HG03520 (cell line): ENCODE results near the gene CCM2.
"Not testable (repeated sequence)": the region's sequence is repeated elsewhere in the genome, so short reads cannot be mapped to it uniquely, and the experiment has no call there.

ENCODE experiments used
- ATAC-seq: cut with Tn5 transposase; IDR thresholded peaks from one replicate; pipeline ENCODE4 v1.9.1; 2021; ENCODE audit warnings: mild to moderate bottlenecking, moderate library complexity; ENCODE audit not compliant: unreplicated experiment

CCM2 gene

DNA sequence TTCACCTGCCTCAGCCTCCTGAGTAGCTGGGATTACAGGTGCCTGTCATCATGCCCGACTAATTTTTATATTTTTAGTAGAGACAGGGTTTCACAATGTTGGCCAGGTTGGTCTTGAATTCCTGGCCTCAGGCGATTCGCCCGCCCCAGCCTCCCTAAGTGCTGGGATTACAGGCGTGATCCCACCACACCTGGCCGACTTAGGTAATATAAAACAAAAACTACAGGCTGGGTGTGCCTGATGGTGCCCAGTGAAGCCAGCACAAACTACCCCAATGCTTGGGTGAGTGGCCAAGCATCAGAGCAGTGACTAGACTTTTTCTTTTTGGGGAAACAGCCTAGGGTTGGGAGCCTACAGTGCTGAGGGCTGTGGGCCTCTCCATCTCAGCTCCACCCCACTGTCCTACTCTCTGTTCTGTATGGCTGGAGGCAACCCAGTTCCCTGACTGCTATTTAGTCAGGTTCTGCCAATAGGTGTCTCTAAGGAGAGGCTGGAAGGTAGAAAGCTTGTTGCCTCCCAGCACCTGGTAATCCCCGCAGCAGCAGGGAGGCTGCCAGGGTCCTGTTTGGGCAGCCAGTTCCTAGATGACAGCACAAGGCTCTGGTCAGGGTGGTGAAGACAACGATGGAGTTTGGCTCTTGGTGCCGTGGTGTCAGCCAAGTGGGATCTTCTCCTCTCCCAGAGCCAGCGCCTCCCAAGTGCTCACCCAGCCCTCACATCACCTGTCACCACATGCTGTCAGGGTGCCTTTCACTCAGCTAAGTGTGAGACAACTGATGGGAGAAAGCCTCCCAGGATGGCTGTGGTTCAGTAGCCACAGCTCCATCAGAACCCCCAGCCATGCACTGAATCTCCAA lies 99.2 kb downstream of the CCM2 start:
- ATAC-seq = no peak

DNA sequence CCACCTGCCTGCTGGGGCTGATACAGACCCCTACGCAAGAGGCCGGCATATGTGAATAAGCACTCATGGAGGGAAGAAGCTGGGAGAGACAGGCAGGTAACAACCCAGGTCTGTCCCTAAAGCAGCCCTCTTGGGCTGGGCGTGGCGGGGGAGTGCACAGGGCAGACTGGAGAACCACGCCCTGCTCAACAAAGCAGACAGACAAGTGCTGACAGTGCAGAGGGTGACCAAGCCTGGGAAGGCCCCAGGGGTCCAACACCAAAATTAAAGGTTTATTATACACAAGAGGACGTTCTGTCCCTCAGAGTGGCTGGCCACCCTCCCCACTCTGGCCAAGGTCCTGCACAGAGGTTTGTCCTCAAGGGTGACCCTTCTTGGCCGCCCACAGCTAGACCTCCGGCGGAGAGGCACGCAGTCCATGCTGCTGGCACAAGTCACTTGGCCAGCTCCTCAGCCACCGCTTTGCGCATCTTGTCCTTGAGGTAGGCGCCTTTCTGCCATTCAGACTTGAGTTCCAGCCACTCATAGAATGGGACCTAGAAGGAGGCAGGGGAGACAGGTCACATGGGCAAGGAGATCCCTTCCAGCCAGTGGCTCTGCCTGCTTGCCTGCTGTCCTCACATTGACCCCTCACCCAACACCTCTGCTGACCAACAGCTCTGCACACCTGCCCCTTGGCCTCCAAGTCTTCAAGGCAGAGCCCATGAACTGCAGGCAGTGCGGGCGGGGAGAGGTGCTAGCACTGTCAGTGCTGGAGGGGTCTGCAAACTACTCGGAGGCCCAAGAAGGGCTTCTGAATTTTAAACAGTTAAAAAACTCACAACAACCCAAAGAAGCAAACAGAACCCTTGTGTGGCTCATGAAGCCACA lies 100.1 kb downstream of the CCM2 start:
- no peak for ATAC-seq

DNA sequence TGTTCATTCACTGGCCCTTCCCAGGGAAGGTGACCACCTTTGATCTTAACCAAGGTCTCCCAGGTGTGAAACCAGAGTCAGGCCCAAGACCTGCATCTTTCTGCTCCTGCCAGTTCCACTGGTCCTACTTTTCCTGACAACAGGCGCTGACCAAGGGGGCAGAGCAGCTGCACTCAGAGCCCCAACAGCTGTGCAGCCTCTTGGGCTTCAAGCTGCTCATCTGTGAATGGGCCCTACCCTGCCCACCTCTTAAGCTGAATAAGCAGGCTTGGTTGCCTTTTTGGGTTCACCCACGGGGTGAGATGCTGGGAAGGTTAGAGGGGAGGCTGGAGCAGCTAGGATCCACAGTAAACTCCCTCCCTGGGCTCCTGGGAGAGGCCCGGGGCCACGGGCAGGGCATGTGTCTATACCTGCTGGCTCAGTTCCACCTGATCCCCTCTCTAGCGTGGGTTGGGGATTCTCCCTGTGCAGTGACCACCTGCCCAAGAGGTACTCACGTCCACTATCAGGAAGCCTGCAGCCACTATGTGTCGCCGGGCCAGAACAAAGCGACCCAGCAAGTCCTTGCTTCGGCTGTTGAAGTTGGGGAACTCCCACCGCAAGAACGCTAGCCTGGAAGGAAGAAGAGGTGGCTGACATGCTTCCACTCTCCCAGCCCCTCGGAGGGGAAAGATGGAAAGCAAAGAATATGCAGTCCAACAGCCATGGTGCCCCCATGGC lies 100.9 kb downstream of the CCM2 start:
- no peak for ATAC-seq

DNA sequence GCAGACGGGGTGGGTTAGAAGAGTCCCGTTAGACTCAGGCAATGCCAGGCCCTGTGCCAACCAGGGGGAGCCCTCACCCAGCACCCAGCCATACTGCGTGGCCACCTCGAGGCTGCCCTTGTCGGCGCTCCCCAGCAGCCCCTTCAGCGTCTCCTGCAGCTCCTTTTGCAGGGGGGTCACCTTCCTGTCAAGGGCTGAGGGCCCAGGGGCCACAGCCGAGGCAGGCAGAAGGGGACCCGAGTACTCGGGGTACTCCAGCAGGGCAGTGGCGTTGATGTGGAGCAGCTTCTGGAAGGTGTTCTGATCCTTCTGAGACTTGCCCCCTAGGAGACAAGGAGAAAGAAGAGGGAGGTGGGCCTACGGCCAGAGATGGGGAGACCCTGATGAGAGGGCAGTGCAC lies 101.7 kb downstream of the CCM2 start:
- no peak for ATAC-seq

DNA sequence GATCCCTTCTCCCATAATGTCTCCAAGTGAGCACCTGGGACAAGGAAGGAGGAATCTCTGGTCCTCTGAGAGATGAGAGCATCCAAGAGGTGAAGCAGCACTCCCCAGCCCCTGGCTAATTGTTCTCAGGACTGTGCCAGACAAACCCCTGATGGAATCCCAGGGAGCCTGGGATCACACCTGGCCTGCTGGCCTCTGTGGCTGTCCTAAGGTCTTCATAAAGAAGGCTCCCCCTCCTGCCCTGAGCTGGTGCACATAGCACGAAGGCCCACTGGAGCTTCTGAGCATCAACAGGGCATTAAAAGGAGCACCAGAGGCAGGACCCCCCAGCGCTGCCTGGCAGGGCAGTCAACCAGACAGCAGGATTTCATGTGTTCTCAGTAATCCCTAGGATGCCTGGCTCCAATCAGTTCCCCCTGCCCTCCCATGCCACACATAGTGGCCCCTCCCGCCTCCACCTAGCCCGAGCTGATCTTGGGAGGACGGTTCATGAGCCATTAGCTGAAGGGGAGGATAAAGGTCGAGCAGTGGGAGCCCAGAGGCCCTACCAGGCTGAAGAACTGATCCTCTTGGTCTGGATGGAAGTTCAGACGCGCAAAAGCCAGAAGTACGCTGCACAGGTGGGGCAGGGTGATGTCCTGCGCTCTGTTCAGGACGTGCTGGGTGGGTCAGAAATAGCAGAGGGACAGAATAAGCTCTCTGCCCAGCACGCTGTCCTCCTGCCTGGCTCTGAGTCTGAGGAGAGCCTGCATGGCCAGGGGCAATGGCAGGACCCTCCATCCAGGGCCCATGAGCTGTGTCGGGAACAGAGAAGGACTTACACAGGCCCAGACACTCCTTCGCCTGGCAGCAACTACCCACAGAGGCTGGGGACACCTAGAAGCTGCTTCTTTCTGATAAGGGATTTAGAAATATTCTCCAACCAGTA lies 103.0 kb downstream of the CCM2 start:
- ATAC-seq = no peak

DNA sequence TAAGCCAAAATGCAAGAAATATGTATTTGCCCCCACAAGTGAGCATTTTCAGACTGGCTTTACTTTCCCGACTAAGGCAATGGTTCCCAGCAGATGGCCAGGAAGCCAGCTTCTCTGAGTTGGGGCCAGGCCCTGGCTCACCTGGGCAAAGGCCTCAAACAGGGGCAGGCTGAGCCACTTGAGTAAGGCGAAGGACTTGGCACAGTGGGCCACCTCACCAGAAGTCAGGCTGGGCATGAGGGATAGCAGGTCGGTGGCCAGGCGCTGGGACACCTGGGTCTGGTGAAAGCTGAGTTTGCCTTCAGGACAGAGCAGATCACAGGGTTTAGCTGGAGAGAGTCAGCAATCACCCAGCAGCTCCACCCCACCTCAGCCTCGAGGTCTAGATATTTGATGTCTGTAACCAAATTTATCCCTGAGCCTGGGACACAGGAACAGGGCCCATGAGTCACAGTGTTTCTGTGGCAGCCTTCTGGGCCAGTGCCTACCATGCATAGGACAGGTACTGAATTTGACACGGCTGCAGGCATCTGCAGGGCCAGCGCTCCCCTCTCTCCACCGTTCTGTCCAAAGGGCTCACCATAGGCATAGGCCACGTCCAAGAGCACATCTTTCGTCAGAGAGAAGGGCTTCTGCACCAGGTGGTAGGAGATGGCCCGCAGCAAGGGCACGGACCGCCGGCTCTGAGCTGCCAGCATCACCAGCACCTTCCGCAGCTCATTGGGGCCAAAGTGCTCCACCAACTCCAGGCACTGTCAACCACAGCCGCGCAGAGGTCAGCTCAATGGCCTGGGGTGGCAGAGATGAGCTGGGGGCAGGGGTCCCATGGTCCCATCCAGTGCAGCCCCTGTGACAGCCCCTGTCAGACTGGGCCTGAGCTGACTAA lies 104.2 kb downstream of the CCM2 start:
- no peak for ATAC-seq

DNA sequence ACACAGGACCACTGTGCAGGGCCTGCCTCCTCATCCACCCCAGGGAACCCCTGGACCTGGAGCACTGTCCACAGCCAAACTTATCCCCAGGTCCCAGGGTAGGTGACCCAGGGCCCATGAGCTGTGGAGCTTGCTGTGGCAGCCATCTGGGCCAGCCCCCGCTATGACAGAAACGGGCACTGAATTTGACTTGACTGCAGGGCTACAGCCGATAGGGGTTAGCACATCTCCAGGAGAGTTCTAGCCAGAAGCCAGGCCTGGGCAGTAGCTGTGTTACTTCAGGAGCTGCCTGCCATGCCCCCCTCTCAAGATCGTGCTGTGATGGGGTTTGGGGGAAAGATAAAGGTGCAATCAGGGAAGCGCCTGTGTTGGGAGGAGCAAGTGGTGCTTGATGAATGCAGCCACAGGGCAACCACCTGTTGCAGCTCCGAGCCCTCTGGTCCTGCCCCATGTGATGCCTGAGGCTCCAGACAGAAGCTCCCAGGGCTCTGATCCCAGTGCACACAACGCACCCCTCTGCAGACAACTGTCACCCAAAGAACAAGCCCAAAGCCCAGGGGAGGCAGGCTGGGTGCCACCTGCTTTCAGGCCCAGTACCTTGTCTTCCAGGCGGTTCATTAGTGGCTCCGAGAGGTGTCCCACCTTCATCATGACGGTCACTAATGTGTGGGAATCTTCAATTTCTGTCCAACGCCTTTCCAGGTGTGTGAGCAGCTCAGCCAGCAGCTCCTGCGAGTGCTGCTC lies 105.0 kb downstream of the CCM2 start:
- ATAC-seq = no peak

DNA sequence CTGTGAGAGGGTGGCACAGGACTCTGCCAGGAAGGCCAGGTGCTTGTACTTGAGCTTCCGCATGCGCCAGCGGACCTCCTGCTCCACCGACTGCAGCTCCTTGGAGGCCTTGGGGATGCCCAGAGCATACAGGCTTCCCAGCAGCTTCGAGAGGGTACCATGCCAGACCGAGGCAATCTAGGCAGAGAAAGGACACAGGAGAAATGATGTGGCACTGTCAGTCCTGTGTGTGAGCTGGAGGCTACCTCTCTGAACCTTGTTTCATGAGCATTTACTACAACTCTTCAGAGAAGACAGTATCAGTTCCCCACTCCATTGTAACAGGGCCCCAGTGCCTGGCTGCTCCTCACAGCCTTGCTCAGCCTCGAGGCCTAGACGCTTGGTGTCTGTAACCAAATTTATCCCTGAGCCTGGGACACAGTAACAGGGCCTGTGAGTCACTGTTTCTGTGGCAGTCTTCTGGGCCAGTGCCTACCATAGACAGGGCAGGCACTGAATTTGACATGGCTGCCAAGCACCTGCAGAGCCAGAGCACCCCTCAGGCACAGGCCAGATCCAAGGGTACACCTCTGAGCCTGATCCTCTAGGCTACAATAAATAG lies 105.7 kb downstream of the CCM2 start:
- no peak for ATAC-seq

DNA sequence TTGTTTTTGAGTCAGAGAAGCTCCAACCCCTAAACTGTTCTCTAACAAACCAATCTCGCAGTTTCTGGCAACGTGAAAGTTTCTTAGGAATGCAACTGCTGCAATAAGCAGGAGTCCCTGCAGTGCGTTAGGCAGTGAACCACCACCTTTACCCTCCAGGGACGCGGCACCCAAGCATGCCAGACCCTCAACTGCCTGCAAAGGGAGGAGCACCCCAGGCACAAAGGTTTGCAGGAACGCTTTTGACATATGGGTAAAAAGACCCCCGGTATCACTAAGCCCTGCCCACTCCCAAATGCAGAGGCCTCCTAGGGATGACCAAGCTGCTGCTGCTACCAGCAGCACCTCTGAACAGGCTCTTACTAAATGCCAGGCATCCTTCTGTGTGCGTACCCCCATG lies 106.8 kb downstream of the CCM2 start:
- ATAC-seq = no peak

DNA sequence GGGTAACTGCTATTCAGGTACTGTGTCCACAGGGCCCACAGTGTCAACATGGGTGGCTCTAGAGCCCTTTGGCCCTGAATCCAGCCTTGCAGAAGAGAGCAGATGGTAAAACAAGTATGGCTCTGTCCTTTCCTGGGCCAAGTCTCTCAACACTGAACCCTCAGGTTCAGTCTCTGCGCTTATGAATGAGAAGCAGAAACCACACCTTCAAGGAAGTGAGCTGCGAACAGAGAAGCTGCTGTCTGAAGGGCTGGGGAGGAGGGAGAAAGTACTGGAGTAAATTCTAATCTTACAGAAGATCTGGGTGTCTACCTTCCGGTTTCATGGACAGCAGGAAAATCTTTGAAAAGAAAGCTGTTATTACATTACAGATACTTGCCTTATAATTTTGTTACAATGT lies 107.4 kb downstream of the CCM2 start:
- no peak for ATAC-seq

DNA sequence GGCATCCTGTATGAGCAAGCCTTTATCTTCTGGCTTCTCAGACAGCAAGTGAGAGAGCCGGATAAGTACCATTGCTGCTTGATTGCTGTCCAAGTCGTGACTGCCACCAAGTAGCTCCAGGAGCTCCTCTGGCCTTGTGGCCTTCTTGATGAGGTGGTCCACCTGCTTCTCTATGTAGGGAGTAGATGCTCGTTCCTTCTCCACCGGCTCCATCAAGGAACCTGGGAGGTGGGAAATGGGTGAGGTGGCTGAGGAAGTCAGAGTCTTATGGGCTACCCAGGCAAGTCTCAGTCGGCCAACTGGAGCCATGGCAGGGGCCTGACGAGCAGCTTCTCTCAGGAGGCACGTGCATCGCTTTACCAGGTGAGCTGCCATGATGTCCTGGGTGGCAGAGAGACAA lies 108.9 kb downstream of the CCM2 start:
- ATAC-seq = no peak

DNA sequence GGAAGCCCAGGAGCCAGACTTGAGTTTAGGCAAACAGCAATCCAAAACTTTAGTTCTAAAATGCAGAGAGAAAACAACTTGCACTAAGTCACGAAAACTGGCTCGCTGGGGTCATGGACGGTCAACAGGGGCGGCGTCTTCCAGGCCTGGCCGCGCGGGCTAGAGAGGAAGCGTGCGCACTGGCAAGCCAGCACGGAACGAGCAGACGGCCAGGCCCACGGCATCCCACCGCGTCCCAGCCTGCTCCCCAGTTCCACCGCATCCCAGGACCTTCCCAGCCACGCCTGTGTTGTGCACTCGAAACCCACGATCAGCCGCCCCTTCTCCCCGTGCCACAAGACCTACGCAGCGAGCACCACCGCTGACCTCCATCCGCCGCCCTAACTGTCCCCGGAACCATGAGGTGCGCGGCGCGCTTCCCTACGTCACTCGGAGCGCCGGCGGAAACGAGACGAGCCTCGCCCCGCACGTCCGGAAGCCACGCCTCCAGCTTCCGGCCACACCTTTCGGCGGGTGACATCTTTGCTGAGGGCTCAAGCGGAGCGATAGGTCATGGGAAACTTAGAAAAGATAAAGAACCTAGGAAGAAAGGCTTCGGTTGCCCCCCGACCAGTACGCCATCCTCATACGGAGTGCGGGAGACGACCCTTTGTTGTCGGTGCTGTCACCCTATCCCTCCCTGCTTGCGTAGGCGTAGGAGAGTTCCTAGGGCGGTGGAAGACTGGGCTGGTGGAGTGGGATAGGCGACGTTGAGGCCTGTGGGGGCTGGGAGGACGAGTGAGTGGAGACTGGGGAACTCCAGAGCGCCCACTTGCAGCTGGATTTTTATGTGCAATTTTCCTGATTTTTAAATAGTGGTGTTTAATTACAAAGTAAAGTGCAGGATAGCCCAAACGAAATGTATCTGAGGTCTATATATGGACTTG lies 111.6 kb downstream of the CCM2 start, which contains the start of gene TBRG4:
TBRG4 (minus strand) TSS at position 400 of the 926 bp plus-strand sequence. CDS start 2,460 bp downstream, outside the sequence.
- ATAC-seq = peak; percentile 91

DNA sequence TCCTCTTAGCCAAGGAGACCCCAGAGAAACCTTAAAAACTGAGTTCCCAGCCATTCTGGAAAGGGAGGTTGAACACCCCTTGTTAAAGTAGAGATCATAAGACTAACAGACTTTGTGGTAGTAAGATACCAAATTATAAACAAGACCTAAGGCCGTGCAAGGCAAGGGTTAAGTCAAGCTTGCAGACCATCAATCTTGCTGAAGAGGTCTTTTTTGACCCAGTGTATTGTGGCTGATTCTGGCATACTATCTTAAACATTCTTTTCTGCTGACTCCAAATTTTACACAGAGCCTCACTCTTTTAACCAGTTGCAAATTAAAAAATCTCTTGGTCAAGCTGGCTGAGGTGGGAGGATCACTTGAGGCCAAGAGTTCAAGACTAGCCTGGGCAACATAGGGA lies 112.6 kb downstream of the CCM2 start:
- no peak for ATAC-seq

DNA sequence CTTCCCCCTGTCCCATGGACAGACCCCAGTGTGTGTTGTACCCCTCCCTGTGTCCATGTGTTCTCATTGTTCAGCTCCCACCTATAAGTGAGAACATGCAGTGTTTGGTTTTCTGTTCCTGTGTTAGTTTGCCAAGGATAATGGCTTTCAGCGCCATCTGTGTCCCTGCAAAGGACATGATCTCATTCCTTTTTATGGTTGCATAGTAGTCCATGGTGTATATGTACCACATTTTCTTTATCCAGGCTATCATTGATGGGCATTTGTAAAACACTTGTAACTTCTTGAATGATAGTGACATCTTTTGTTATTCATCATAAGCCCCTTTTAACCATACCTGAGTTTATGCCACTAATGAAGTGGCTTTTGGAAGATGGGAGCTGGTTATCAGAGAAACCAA lies 114.3 kb downstream of the CCM2 start:
- ATAC-seq = not testable (repeated sequence)

DNA sequence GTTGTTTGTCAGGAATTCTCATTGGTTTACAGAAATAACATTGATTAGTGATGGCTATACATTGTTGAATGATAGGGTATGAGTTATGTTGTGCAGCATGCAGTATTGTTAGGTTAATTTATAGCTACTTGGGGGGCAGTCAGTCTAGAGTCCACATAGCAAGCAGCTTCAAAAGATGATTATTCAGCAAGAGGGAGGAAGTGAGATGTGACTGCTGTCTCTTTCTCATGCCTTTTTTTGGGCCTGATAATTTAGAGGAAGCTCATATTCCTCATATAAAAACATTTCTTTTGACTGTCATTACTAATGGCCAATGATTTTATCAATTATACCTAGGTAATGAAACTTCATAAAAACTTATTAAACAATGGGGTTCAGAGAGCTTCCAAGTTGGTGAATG lies 114.9 kb downstream of the CCM2 start:
- no peak for ATAC-seq

DNA sequence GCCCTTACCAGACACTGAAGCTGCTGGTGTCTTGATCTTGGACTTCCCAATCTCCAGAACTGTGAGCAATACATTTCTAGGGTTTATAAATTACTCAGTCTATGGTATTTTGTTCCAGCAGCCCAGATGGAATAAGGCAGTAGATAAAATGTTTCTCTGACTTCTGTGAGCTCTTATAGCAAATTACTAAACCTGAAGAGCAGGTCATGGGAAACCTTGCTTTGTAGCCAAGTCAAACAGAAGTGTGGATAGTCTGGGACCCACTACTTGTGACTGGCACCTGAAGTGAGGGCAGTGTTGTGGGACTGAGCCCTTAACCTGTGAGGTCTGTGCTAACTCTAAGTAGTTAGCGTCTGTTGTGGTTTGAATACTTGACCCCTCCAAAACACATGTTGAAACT lies 116.0 kb downstream of the CCM2 start:
- ATAC-seq = no peak

DNA sequence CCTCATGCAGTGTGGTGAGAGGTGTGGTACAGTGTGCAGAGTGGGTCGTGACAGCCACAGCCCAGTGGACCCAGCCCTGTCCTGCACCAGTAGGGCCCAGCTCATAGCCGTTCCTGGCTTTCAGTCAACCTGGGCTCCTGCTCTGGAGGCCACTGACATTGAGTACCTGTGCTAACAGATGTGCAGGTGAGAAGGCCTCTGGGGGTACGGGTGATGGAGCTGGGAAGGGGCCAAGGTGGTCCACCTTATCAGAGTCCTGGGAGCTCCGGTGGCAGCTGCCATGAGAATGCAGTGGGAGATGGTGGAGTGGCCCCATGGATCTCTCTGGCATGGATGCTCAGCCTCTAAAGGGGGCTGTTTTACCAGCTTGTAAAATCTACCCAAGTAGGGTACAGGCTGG lies 117.6 kb downstream of the CCM2 start:
- ATAC-seq = no peak
